ENCODE results near the gene COL8A1.

COL8A1 gene

GRCh38 chr3:99674086-99674789 is 35.8 kb downstream of the COL8A1 start:
- peak; percentile 50 for DNase-seq

GRCh38 chr3:99678023-99678422 is 39.6 kb downstream of the COL8A1 start:
- peak; percentile 77 for DNase-seq

- no peak for DNase-seq
Observed at GRCh38 chr3:99678896-99679295, 40.5 kb downstream of the COL8A1 start.

- DNase-seq, result no peak
Observed at GRCh38 chr3:99681512-99681911, 43.1 kb downstream of the COL8A1 start.

- no peak for DNase-seq
Observed at GRCh38 chr3:99681976-99682375, 43.6 kb downstream of the COL8A1 start.

- DNase-seq, result no peak
Observed at GRCh38 chr3:99683465-99683864, 45.1 kb downstream of the COL8A1 start.

GRCh38 chr3:99683876-99684275 is 45.5 kb downstream of the COL8A1 start:
- DNase-seq, result no peak

- no peak for DNase-seq
Observed at GRCh38 chr3:99684644-99685043, 46.2 kb downstream of the COL8A1 start.

GRCh38 chr3:99686469-99686868 is 48.1 kb downstream of the COL8A1 start:
- DNase-seq, result no peak

GRCh38 chr3:99686955-99687612 is 48.7 kb downstream of the COL8A1 start:
- peak; percentile 65 for DNase-seq

- DNase-seq, result no peak
Observed at GRCh38 chr3:99690761-99691369, 52.5 kb downstream of the COL8A1 start.

GRCh38 chr3:99693636-99694035 is 55.2 kb downstream of the COL8A1 start:
- no peak for DNase-seq

- no peak for DNase-seq
Observed at GRCh38 chr3:99696497-99696896, 58.1 kb downstream of the COL8A1 start.

- DNase-seq, result no peak
Observed at GRCh38 chr3:99697250-99697649, 58.9 kb downstream of the COL8A1 start.

GRCh38 chr3:99698932-99699331 is 60.5 kb downstream of the COL8A1 start:
- no peak for DNase-seq

GRCh38 chr3:99699841-99700240 is 61.4 kb downstream of the COL8A1 start:
- peak; percentile 82 for DNase-seq

GRCh38 chr3:99700631-99701268 is 62.4 kb downstream of the COL8A1 start:
- peak; percentile 81 for DNase-seq

- no peak for DNase-seq
Observed at GRCh38 chr3:99702953-99703943, 64.9 kb downstream of the COL8A1 start.

GRCh38 chr3:99704417-99704816 is 66.0 kb downstream of the COL8A1 start:
- DNase-seq, result no peak

- DNase-seq, result no peak
Observed at GRCh38 chr3:99706410-99706809, 68.0 kb downstream of the COL8A1 start.

- DNase-seq, result peak; percentile 53
Observed at GRCh38 chr3:99708207-99708745, 69.9 kb downstream of the COL8A1 start.

GRCh38 chr3:99709686-99710085 is 71.3 kb downstream of the COL8A1 start:
- no peak for DNase-seq
